NCI-H510A (cell line): ENCODE results near the gene ME1.
"Not testable (repeated sequence)": the region's sequence is repeated elsewhere in the genome, so short reads cannot be mapped to it uniquely, and the experiment has no call there.

Source experiments
- DNase-seq: peaks from one replicate; lab custom pipeline; 2025; lab: John Stamatoyannopoulos, UW

The ME1 gene

GRCh38 chr6:83352424-83353061, 78.3 kb downstream of the ME1 start:
- DNase-seq: no peak

- DNase-seq: no peak
Observed at GRCh38 chr6:83343121-83343520, 87.7 kb downstream of the ME1 start.

- no peak for DNase-seq
Observed at GRCh38 chr6:83341765-83342164, 89.1 kb downstream of the ME1 start.

- not testable (repeated sequence) for DNase-seq
Observed at GRCh38 chr6:83333916-83334315, 96.9 kb downstream of the ME1 start.

GRCh38 chr6:83333500-83333899, 97.4 kb downstream of the ME1 start:
- DNase-seq: no peak

- DNase-seq: no peak
Observed at GRCh38 chr6:83314693-83315092, 116.2 kb downstream of the ME1 start.

GRCh38 chr6:83313882-83314281, 117.0 kb downstream of the ME1 start:
- no peak for DNase-seq

GRCh38 chr6:83311231-83311630, 119.6 kb downstream of the ME1 start:
- DNase-seq: no peak

- DNase-seq: no peak
Observed at GRCh38 chr6:83310046-83310445, 120.8 kb downstream of the ME1 start.

GRCh38 chr6:83309344-83309743, 121.5 kb downstream of the ME1 start:
- DNase-seq: no peak

- DNase-seq: no peak
Observed at GRCh38 chr6:83308833-83309232, 122.0 kb downstream of the ME1 start.

- no peak for DNase-seq
Observed at GRCh38 chr6:83307849-83308248, 123.0 kb downstream of the ME1 start.

- no peak for DNase-seq
Observed at GRCh38 chr6:83303426-83303825, 127.4 kb downstream of the ME1 start.

GRCh38 chr6:83294676-83295075, 136.2 kb downstream of the ME1 start:
- DNase-seq: no peak

- no peak for DNase-seq
Observed at GRCh38 chr6:83292900-83293843, 137.7 kb downstream of the ME1 start.

GRCh38 chr6:83287298-83287697, 143.6 kb downstream of the ME1 start:
- not testable (repeated sequence) for DNase-seq

GRCh38 chr6:83285917-83286316, 144.9 kb downstream of the ME1 start:
- no peak for DNase-seq

- DNase-seq: no peak
Observed at GRCh38 chr6:83273596-83273995, 157.3 kb downstream of the ME1 start.

- DNase-seq: no peak
Observed at GRCh38 chr6:83270971-83271719, 159.7 kb downstream of the ME1 start.

GRCh38 chr6:83265384-83265783, 165.5 kb downstream of the ME1 start:
- no peak for DNase-seq

GRCh38 chr6:83260577-83260976, 170.3 kb downstream of the ME1 start:
- no peak for DNase-seq

GRCh38 chr6:83258517-83258916, 172.3 kb downstream of the ME1 start:
- no peak for DNase-seq

GRCh38 chr6:83257791-83258190, 173.1 kb downstream of the ME1 start:
- DNase-seq: no peak
